Islet of Langerhans (tissue), 1 donor: ENCODE measurements around the gene GP2.

ENCODE experiments used
- FAIRE-seq: peaks from one replicate; lab custom pipeline; 2011; peaks lifted over from hg19 to GRCh38; lab: Jason Lieb, UNC

Gene GP2

DNA sequence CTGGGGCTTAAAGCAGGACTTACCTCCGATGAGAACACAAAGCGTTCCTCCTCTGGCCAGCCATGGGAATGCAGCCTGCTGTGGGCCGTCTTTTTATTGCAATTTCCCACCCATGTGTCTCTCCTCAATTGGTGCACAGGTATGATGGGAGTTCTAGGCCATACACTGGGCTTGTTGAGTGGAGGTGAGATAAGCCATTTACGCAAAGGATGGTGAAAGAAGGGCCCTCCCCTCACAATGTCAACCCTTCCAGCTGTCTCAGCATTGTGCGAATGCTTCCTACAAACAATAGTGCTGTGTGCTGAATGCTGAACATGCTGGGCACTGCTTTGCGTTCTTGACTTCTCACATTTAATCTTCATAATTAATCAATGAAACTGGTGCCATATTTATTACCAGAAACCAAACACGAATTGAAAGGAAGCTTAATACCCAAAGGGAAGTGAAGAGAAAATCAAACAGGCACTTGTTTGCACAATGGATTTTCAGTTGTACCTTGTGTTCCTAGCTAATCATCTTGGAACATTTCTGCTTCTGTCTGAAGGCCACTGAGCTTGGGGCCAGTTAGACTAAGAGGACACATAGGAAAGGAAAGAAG is at the start of gene GP2:
GP2 (minus strand) TSS at position 70 of the 598 bp plus-strand sequence. CDS start 1,082 bp downstream, outside the sequence.
- FAIRE-seq: no peak

DNA sequence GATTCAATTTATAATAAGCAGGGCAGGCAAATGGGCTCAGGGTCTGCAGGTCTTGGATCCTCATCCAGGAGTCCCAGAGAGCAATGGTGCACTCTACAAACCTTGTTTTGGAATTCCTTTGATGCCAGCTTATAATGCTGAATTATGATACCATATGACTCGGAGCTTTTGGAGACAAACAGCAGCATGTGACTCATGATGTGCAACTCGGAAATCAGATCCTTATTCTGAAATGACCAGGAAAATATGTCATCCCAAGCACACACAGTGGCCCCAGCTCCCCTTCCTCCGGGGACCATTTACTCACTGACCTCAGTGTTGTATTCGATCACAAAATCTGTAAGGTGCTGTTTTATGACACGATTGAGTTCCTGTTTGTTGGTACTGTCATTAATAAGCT is 45.4 kb upstream of the GP2 start:
- FAIRE-seq: no peak

DNA sequence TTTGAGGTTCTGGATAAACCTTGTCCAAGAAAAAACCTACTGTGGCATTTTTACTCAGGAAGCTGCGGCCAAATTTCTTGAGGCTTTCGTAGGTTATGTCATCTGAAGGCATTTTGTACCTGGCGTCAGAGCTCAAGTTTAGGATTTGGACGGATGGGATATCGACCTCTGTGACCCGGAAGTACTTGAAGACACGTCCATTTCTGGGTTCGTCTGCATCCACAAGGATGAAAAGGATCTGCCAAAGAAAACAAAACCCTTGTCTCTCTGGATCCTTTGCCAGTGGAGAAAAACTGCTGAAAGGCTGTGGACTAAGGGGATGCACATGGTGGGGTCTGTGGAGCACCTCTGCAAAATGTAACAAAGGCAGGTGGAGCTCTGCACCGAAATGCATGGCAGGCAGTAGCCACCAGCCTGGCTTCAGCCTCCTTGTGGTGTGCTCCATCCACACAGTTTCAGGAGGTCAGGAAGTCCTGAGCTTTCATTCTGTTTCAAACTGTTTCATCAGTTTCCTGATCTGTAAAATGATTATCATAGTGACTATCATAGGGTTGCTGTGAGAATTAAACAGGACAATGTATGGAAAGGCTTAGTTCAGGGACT is 42.2 kb upstream of the GP2 start:
- no peak for FAIRE-seq

DNA sequence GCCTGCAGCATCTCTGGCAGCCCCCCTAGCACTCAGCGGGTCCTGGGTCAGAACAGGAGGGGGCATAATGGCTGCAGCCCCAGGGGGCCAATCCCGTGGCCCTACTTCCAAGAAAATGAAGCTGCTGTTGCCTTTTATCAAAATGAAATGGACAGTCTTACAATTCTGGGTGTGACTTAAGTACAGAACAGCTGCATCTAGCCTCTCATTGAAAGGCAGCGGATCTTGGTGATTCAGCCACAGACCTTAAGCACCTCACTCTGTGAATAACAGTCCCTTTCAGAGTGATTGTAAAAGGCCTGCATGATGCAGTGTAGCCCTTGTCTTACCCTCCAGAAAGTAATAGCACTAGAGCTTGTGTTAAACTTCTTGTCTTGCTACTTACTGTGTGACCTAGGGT is 36.7 kb upstream of the GP2 start:
- no peak for FAIRE-seq

DNA sequence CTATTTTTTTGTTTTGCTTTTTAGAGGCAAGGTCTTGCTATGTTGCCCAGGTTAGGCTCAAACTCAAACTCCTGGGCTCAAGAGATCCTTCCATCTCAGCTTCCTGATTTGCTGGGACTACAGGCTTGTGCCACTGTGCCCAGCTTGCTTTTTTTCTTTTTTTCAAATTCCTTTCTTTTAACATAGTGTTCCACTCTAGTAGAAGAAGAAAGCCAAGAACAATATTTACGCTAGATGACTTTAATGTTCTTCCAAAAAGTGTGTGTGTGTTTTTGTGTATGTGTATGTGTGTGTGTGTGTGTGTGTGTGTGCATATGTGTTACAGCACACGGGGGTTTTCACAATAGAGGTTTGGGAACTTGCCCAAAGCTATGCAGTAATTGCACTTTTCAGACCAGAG is 35.9 kb upstream of the GP2 start:
- FAIRE-seq: no peak

DNA sequence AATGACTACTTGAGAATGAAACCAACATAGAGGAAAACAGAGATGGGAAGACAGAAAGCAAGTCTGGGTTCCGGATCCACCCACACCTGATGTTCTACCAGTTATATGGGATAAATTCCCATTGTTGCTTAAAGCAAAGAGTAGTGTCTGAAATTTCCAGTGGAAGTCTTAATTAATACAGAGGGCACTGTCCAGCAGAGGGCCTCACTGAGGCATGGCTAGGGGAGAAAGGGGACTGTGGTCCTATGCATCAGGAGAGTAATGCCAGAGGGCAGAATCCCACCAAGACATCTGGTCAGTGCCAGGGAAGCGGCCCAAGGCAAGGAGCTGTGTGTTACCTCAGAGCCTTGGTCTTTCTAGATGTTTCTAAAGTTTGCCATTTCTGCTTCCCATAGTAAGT is 32.7 kb upstream of the GP2 start:
- no peak for FAIRE-seq

DNA sequence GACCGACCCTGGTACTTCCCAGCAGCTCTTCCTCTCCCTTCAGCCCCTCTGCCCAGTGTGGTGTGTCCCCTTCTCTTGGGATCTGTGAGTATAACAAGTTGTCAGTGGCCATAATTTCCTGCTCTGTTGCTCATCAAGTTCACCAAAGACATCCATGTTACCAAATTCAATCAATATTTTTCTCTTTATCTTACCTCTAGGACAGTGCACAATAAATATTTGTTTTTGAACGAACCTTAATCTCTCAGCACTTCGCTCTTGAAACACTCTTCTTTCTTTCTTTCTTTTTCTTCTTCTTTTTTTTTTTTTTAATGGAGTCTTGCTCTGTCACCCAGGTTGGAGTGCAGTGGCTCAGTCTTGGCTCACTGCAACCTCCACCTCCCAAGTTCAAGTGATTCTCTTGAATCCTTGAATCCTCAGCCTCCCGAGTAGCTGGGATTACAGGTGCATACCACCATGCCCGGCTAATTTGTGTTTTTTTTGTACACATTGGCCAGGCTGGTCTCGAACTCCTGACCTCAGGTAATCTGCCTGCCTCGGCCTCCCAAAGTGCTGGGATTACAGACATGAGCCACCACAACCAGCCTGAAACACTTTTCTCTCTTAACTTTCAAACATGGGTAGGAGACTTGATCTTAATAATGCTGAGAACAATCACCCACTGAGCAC is 27.9 kb upstream of the GP2 start:
- FAIRE-seq: no peak

DNA sequence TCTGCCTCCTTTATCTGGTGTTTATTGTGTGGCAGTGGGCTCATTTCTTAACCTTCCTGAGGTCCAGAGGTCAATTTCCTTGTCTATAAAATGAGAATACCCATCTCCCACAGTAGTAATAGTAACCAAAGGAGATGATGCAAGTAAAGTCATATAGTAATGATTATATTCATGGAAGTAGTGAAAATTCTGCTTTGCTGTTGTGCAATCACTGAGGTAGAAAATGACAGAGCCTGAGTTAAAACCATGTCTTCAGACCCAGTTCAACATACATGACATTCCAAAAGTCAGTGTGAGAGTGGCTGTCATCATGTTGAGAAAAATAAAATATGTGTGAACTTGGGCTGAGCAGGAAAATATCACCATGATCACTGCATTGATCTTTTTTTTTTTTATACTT is 26.1 kb upstream of the GP2 start:
- no peak for FAIRE-seq

DNA sequence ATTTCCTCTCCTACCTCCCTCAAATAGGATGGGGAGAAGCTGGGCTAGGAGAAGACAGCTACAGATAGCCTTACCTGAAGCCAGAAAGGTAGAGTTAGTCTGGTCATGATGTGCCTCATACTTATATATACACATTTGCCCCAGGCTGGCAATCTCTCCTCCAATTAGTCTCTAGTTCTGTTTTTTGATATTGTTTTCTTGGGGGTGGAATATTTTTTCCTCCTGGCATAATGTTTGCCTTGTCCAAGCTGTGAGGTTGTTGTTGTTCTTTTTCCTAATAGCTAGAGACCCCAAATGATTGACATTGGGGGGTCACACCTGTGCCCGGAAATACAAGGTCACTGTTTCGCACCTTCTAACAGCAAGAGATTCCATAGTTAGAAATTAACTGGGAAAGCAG is 25.3 kb upstream of the GP2 start, which contains the start of gene UMOD:
UMOD (minus strand) TSS at position 101 of the 400 bp plus-strand sequence. CDS start 1,978 bp downstream, outside the sequence.
- no peak for FAIRE-seq

DNA sequence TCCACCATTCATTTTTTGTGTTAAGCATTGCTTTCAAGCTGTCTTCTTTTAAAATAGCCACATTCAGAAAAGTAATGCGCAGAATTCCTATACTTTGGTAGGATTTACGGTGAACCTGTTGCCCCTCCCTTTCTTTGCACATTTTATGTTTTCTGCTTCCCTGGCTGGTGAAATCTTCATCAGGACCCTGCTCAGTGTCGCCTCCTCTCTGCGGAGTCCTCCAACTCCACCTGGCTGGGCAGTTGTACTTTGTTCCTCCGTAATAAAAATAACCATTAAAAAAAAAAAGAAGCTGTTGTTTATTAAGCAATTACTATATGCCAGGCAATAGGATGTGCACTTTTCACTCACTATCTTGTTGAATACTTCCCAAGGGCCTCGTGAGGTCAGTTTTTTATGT is 22.3 kb upstream of the GP2 start:
- no peak for FAIRE-seq

DNA sequence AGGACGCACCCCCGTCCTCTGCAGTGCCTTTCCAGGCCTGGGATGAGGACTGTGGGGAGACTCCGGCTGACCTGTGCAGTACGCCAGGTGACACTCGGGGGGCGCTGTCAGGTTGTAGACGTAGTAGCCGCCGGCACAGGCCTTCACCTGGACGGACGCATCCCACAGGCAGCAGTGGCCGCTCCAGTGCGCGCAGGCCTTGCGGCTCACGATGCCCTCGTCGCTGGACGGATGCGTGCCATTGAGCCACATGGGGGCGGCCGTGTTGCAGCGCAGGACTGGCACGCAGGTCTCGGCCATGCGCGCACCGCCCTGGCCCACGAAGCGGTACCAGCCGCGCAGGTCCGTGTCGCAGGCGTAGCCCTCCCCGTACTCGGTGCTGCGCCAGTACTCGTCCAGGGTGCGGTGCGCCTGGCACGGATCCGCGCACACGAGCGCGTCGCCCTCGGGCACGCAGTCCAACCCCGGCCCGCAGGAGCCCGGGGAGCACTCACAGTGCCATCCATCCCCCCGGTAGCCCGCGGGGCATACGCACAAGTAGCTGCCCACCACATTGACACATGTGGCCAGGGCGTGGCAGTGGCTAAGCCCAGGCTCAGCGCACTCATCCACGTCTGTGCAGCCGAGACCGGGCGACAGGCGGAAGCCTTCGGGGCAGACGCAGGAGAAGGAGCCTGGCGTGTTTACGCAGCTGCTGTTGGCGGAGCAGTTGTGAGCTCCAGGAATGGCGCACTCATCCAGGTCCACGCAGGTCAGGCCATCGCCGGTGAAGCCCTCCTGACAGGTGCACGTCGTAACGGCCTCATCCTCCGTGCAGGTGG is 21.3 kb upstream of the GP2 start:
- no peak for FAIRE-seq

DNA sequence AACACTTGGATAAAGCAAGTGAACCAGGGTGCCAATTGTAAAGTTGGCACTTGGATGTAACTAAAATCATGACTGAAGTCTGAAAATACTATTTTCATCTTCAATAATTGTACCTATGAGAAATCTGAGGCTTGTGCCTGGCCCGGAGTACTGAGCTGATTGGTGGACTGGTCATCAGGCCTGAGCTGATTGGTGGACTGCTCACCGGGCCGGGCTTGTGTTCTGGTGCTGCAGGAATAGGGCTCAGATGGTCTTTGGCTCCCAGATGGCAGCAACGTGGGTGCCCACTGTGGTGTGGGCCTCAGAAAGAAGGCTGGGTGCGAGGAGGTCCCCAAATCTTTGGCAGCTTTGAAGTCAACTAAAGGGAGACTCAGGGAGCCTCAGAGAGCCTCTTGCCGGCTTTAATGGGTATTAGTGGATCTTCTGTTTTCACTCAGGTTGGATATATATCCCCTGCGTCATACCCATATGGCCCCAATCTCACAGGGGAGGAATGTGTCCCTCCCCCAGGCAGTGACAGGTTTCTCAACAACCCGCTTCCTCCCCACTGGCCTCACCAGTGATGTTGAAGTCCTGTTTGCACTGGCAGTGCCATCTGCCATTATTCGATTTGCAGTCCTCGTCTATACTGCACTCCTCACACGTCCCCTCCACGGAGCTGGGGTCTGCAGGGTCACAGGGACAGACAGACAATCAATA is 20.5 kb upstream of the GP2 start:
- no peak for FAIRE-seq

DNA sequence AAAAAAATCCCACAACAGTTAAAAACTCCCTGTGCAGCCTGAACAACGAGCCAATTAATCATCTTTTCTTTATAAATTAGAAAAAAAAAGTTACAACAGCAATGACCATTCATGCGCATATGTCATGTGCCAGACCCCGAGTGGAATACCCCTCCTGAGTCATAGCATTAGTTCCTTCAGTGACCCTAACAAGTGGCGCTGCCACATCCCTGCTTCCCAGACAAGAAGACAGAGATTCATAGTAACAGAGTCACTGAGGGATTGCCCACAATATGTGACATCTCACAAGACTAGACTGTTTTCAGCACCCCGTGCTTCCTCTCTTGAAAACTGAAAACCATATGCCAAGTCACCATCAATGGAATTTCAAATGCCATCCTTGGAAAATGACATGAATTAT is 17.3 kb upstream of the GP2 start:
- FAIRE-seq: no peak

DNA sequence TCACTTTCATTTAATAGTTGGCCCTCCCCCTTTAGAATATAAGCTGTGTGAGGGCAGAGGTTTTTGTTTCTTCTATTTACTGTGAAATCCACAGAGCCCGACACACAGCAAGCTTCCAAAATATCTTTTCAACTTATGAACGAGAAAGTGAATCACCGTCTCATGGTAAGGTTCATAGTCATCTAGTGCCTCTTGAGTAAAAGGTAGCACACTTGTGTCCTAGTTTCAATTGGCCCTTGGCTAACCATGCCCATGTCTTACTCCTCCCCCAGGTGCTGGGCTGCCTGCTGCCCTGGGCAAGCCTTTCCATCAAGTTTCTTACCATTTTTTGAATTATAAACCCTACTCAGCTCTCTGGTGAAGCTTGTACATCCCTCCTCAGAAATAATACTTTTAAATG is 12.4 kb upstream of the GP2 start:
- no peak for FAIRE-seq

DNA sequence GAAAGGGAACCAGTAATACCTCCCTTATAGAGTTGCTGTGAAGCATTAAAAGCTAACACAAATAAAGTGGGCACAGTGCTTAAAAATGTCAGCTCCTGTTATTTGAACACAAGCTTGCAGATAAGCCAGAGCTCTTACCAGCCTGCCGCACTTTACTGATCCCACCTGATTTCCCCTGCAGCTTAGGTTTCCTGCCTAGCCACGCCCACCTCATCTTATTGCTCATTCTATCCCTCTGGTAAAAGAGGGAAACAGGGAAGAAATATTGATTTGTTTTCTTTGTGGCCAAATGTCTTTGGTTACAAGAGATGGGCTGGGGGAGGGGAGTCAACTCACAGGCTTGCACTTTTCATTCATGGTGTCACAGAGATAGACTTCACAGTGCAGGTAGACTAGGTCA is 9.6 kb upstream of the GP2 start:
- no peak for FAIRE-seq

DNA sequence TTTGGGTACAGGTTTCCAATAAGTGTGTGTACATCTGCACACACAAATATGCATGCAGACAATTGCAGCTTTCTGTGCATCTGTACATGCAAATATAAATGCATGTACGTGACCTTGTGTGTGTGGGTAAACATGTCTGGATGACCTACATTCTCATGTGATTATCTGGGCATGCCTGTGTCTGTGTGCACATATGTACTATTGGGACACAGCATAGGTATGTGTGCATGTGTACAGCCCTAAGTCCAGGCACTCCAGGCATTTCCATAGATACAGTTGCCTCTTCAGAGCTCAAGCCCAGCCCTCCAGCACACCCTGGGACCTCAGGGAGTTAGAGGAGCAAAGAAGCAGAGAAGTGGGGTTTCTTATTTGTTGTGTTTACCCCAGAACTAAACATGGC is 7.1 kb upstream of the GP2 start:
- FAIRE-seq: no peak

DNA sequence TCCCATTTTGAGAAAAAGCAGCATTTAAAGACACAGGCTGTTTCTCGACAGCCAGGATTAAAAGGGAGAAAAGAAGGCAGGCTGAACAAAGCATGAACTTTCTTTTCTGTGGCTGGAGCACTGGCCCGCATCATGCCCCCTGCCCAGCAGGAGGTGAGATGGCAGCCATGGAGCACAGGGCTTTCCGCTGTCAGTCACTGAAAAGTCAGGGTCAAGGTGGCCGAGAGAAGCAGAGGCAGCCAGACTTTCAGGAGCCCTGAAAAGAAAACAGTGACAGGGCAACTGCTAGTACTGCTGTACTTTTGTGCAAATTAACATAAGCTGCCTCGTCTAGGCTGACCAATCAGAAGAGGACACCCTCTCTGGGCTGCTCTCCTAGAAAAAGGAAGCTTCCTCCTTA is 5.8 kb upstream of the GP2 start:
- no peak for FAIRE-seq

DNA sequence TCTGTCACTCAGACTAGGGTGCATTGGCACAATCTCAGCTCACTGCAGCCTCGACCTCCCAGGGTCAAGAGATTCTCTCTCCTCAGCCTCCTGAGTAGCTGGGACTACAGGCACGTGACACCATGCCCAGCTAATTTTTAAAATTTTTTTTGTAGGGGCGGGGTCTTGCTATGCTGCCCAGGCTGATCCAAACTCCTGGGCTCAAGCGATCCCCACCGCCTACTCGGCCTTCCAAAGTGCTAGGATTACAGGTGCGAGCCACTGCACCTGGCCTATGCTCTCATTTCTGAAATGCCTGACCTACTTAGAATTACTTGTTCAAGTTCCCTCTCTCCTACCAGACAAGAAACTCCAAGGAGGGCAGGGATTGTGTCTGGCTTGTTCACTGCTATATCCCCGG is 5.1 kb upstream of the GP2 start:
- FAIRE-seq: no peak

DNA sequence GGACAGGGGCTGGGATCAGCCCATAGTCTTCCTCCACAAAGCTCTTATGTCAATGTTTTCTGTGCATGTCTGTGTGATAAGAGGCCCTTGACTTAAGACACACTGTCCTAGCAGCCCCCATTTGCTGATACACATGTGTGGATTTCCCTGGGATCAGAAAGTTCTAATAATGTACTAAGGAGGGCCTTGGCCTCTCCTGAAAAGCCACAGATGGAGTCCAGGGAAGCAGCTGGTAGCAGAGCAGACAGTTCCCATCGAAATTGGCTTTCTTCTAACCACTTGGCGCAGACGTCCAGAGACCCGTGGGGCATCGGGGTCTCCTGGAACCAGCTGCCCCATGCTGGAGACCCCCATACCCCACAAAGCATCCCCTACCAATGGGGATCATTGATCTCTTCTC is 4.3 kb upstream of the GP2 start:
- FAIRE-seq: no peak

DNA sequence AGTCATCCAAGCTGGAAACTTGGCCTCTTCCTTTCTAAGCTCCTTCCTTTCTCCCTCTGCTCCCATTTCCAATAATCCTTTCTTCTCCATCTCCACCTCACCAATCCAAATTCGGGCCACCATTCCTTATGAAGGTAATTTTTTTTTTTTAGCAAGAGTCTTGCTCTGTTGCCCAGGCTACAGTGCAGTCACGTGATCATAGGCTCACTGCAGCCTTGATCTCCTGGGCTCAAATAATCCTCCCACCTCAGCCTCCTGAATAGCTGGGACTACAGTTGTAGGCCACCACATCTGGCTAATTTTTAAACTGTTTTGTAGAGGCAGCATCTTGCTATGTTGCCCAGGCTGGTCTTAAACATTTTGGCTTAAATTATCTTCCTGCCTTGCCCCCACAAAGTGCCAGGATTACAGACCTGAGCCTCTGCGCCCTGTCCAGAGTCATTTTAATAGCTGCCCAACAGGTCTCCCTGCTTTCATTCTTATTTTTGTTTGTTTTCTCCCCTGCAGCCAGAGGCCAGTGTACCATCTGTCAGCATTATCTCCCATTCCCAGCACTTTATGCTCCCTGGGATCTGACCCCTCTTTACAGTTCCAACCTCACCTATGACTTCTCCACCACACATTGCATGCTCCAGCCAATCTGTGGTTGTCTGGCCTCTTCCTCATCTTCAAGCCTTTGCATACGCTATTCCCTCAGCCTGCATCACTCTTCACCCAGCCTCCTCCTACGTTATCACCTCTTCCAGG is 2.3 kb upstream of the GP2 start:
- FAIRE-seq: no peak

DNA sequence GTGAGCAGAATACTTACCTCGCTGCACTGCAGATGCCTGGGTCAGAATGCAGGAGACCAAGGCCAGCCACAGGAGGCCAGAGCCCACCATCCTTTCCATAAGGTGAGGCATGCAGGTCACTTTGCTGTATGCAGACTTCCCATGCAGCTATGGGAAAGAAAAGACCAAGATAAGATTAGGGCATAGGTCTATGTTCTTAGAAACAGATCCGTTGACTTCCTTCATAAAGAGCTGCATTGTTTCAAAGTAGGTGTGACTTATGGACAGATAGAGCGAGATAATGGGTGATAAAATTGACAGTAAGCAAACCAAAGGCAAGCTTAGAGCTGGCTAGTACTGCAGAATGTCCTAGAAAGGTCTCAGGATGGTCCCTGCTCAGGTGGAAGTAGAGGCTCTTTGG is 992 bp downstream of the GP2 start:
- FAIRE-seq: no peak

DNA sequence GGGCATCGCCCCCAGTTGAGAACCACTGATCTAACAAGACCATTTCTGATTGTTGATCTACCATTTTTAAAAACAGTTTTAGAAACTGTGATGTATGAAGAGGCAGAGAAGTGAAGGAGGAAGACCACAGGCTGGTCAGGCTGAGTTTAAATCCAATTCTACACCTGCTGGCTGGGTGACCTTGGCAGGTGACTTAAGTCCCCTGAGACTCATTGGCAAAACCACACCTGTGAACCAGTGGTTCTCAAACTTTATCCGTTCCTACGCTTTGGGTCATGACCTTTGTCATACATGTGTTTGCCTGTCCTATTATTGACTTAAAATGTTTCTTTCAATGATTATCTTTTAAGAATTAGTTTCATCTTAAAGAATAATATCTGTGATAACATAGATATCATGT is 2.3 kb downstream of the GP2 start:
- no peak for FAIRE-seq
